Measurements from ENCODE around the gene CLP1. TPM values are rescaled to one million over a fixed set of nuclear protein-coding genes. Genes with fewer than 3 reads are reported as not detected.

Gene CLP1
- total RNA-seq, 1 donor = 15.2 TPM

DNA sequence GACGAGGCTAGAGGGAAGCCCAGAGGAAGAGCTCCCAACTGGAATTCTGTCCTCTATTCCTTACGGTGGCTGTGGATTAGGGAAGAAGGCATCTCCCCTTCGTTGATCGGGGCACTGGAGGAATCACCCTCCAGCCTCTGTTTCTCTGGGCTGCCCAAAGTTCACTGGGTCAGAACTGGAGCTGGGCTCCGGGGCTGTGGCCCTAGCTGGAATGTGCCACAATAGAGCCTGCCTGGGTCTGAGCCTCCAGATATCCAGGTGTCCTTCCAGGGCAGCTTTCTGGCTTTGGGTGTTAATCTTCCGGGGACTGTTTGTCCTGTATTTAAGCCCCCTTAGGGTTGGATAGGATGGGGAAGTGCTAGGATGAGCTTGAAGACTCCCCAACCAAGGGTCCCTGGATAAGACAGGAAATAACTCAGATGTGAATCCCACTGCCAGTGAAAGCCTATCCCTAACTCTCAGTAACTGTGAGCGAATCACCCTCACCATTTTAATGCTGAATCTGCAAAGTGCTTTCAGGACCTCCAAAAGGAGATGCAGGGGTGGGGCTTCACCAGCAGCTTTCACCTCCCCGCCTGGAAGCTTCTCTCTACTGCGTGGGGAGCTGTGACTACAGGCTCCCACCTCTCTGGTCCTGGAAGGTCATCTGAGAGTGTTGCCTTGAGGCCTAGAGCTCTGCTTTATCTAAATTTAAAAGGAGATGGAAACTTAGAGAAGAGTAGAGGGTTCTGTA, 17.3 kb upstream of the CLP1 start:
- H3K36me3 ChIP-seq (ENCODE audit: insufficient read depth, low read length) = peaks cover 10% of the 10 kb centered on the region
- H3K27me3 ChIP-seq (ENCODE audit: insufficient read depth, low read length) = peaks cover under 1% of the 10 kb centered on the region
- peaks cover 47% of the 10 kb centered on the region for H4K20me1 ChIP-seq (ENCODE audit: insufficient read depth, low read length)
- H3K27ac ChIP-seq (ENCODE audit: low read depth, low read length) = peak overlapping the region; percentile 28
- no peak overlapping the region for H2AFZ ChIP-seq (ENCODE audit: low read length)
- H3K4me2 ChIP-seq (ENCODE audit: insufficient read depth, low read length) = peak overlapping the region; percentile 94
- H3K79me2 ChIP-seq (ENCODE audit: insufficient read depth, low read length) = peaks cover 34% of the 10 kb centered on the region
- peak; percentile 29 for DNase-seq (ENCODE audit: insufficient read length, low spot score, missing footprints)
- H3K4me3 ChIP-seq (ENCODE audit: insufficient read depth, low read length) = peak overlapping the region; percentile 97
- TF ChIP-seq, protein P1, sequence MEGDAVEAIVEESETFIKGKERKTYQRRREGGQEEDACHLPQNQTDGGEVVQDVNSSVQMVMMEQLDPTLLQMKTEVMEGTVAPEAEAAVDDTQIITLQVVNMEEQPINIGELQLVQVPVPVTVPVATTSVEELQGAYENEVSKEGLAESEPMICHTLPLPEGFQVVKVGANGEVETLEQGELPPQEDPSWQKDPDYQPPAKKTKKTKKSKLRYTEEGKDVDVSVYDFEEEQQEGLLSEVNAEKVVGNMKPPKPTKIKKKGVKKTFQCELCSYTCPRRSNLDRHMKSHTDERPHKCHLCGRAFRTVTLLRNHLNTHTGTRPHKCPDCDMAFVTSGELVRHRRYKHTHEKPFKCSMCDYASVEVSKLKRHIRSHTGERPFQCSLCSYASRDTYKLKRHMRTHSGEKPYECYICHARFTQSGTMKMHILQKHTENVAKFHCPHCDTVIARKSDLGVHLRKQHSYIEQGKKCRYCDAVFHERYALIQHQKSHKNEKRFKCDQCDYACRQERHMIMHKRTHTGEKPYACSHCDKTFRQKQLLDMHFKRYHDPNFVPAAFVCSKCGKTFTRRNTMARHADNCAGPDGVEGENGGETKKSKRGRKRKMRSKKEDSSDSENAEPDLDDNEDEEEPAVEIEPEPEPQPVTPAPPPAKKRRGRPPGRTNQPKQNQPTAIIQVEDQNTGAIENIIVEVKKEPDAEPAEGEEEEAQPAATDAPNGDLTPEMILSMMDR (IDR thresholded peaks at IDR 0.05; ENCODE audit: extremely low read depth, low read depth, low read length) = no peak
- peaks cover 33% of the 10 kb centered on the region for H3K4me1 ChIP-seq (ENCODE audit: insufficient read depth, low read length)
- H3K9me3 ChIP-seq (ENCODE audit: low read depth, low read length) = no peaks in the 10 kb centered on the region

DNA sequence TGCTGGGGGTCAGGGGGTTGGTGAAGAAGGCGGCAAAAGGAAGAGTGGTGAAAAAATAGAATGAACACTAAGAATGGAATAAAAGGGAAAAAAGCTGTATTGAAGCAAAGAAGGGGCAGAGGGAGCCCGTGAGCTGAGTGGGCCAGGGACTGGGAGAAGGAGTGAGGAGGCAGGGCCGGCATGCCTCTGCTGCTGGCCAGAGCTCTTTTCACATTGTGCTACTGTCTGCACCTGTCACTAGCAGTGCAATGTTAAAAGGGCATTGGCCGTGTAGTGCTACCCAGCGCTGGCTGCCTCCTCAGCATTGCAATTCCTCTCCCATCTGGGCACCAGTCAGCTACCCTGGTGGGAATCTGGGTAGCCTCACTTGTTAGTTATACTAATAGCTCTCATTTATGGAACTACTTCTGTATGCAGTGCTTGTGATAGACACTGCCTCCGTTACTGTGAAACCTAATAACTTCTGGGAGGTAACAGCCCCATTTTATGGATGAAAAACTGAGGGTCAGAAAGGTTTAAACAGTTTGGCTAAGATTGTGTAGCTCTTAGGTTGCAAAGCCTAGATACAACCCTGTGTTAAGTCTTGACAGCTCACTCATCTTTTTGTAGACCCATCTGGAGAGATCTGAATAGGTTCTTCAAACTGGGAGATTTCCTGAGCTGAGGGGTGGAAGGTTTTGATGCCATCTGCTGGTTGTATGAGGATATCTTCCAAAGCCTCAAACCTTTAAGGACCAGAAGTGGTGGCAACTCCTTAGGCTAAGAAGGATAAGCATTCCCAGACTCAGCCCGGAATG, 16.4 kb upstream of the CLP1 start:
- Histone ChIP-seq H2AFZ (ENCODE audit: low read length) (no peak overlapping the region), H3K36me3 (ENCODE audit: insufficient read depth, low read length) (peaks cover 10% of the 10 kb centered on the region), H3K4me3 (ENCODE audit: insufficient read depth, low read length) (no peak overlapping the region), H4K20me1 (ENCODE audit: insufficient read depth, low read length) (peaks cover 57% of the 10 kb centered on the region), H3K27me3 (ENCODE audit: insufficient read depth, low read length) (peaks cover 8% of the 10 kb centered on the region), H3K4me2 (ENCODE audit: insufficient read depth, low read length) (no peak overlapping the region), H3K4me1 (ENCODE audit: insufficient read depth, low read length) (peaks cover 36% of the 10 kb centered on the region), H3K27ac (ENCODE audit: low read depth, low read length) (no peak overlapping the region), H3K9me3 (ENCODE audit: low read depth, low read length) (no peaks in the 10 kb centered on the region), H3K79me2 (ENCODE audit: insufficient read depth, low read length) (peaks cover 34% of the 10 kb centered on the region)
- TF ChIP-seq, protein P1 (IDR thresholded peaks at IDR 0.05; ENCODE audit: extremely low read depth, low read depth, low read length) = peak; percentile 66
- DNase-seq (ENCODE audit: insufficient read length, low spot score, missing footprints) = peak; percentile 97

DNA sequence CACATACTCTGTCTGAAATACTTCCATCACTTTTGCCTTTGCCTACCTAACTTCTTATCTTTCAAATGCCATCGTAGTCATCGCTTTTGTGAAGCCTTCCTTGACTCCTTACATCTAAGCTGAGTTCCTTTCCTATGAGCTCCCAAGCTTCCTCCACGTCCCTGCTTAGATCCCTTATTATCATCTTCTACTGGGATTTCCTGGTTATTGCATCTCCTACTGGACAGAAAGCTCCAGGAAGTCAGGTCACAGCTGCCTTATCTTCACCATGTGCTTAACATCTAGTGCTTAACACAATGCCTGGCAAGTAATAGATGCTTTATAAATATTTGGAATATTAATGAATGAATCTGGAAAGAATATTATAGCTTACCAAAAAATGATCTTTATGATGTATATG, 13.8 kb upstream of the CLP1 start:
- peaks cover 27% of the 10 kb centered on the region for H3K79me2 ChIP-seq (ENCODE audit: insufficient read depth, low read length)
- H2AFZ ChIP-seq (ENCODE audit: low read length) = no peak overlapping the region
- H3K4me1 ChIP-seq (ENCODE audit: insufficient read depth, low read length) = peaks cover 53% of the 10 kb centered on the region
- TF ChIP-seq, protein P1 (IDR thresholded peaks at IDR 0.05; ENCODE audit: extremely low read depth, low read depth, low read length) = peak; percentile 8
- DNase-seq (ENCODE audit: insufficient read length, low spot score, missing footprints) = peak; percentile 68
- H3K4me2 ChIP-seq (ENCODE audit: insufficient read depth, low read length) = no peak overlapping the region
- H3K9me3 ChIP-seq (ENCODE audit: low read depth, low read length) = no peaks in the 10 kb centered on the region
- peaks cover 34% of the 10 kb centered on the region for H3K27me3 ChIP-seq (ENCODE audit: insufficient read depth, low read length)
- no peak overlapping the region for H3K4me3 ChIP-seq (ENCODE audit: insufficient read depth, low read length)
- no peak overlapping the region for H3K27ac ChIP-seq (ENCODE audit: low read depth, low read length)
- H4K20me1 ChIP-seq (ENCODE audit: insufficient read depth, low read length) = peaks cover 83% of the 10 kb centered on the region
- peaks cover 10% of the 10 kb centered on the region for H3K36me3 ChIP-seq (ENCODE audit: insufficient read depth, low read length)

All from osteoblast (primary cell).